H1 (cell line): ENCODE results near the gene DAG1. TPM values are rescaled to one million over a fixed set of nuclear protein-coding genes. Genes with fewer than 3 reads are reported as not detected.

ENCODE experiments used
- CTCF ChIA-PET: fragments of 300-600 bp; sonication (Branson Sonifier 250); formaldehyde crosslinking; loops from one replicate; lab custom pipeline; 2021; ENCODE audit not compliant: partially characterized antibody; lab: Charles Lee
- POLR2A ChIA-PET: fragments of 300-600 bp; sonication (Branson Sonifier 250); formaldehyde crosslinking; loops from one replicate; lab custom pipeline; 2021; ENCODE audit warnings: inconsistent platforms; ENCODE audit not compliant: partially characterized antibody; lab: Charles Lee
- DNase-seq, 2 experiments: peaks; one replicate each; pipeline versions ENCODE4 v3.0.0 to v3.0.0-alpha.2; 2010 to 2022; ENCODE audit warnings: low spot score in 2 of 2, low read depth in 1 of 2, mixed read lengths in 1 of 2
- FAIRE-seq: peaks from 2 replicates; lab custom pipeline; 2011; peaks lifted over from hg19 to GRCh38; lab: Jason Lieb, UNC
- H2AFZ ChIP-seq: 2 replicates; pipeline ENCODE4 v1.8.1; 2012; ENCODE audit warnings: low read length, inconsistent platforms
- H2AK5ac ChIP-seq: 2 replicates; pipeline ENCODE4 v1.6.1; 2013; ENCODE audit warnings: low read depth, low read length
- H2BK120ac ChIP-seq: replicated peaks from 2 replicates; pipeline ENCODE3; 2013; ENCODE audit warnings: low read depth, low read length, inconsistent platforms
- H2BK12ac ChIP-seq: 2 replicates; pipeline ENCODE4 v1.6.1; 2013; ENCODE audit warnings: low read depth, low read length
- H2BK15ac ChIP-seq: 2 replicates; pipeline ENCODE4 v1.6.1; 2013; ENCODE audit warnings: low read length
- H2BK20ac ChIP-seq: 2 replicates; pipeline ENCODE4 v1.6.1; 2013; ENCODE audit warnings: low read length
- H2BK5ac ChIP-seq: 2 replicates; pipeline ENCODE4 v1.6.1; 2013; ENCODE audit warnings: low read depth, low read length
- H3K14ac ChIP-seq: 2 replicates; pipeline ENCODE4 v1.6.1; 2013; ENCODE audit warnings: inconsistent platforms; ENCODE audit not compliant: insufficient read length
- H3K18ac ChIP-seq: 2 replicates; pipeline ENCODE4 v1.6.1; 2013; ENCODE audit warnings: low read length; ENCODE audit errors: extremely low read depth
- H3K23ac ChIP-seq: 2 replicates; pipeline ENCODE4 v1.6.1; 2013; ENCODE audit warnings: inconsistent platforms; ENCODE audit not compliant: insufficient read length
- H3K23me2 ChIP-seq: 2 replicates; pipeline ENCODE4 v1.6.1; 2013; ENCODE audit warnings: low read depth, low read length
- H3K27ac ChIP-seq: 2 replicates; pipeline ENCODE4 v1.6.1; 2011; ENCODE audit warnings: low read depth, low read length, inconsistent platforms
- H3K27me3 ChIP-seq, 4 experiments: replicated peaks in 1 of 4; 1 replicate in 1 of 4; 2 replicates in 3 of 4; pipeline versions ENCODE4 v1.6.1 to v1.8.1; 2011 to 2013; ENCODE audit warnings: low read length in 3 of 4, mild to moderate bottlenecking in 3 of 4, inconsistent platforms in 2 of 4, mixed read lengths in 2 of 4, moderate library complexity in 1 of 4; ENCODE audit not compliant: control insufficient read depth in 3 of 4, insufficient read depth in 3 of 4; ENCODE audit errors: extremely low read depth in 1 of 4
- H3K36me3 ChIP-seq, 4 experiments: 2 replicates each; pipeline versions ENCODE4 v1.6.1 to v1.8.1; 2011 to 2013; ENCODE audit warnings: mild to moderate bottlenecking in 4 of 4, low read length in 3 of 4, moderate library complexity in 2 of 4, control low read depth in 1 of 4, inconsistent platforms in 1 of 4; ENCODE audit not compliant: insufficient read depth in 4 of 4, control insufficient read depth in 2 of 4
- H3K4ac ChIP-seq: replicated peaks from 2 replicates; pipeline ENCODE3; 2013; ENCODE audit warnings: low read length, low read depth, mixed read lengths, inconsistent platforms; ENCODE audit not compliant: insufficient read length
- H3K4me1 ChIP-seq, 4 experiments: replicated peaks in 1 of 4; 1 replicate in 1 of 4; 2 replicates in 3 of 4; pipeline versions ENCODE4 v1.6.1 to v1.8.1; 2011 to 2013; ENCODE audit warnings: low read length in 3 of 4, inconsistent platforms in 2 of 4, mixed read lengths in 1 of 4; ENCODE audit not compliant: insufficient read depth in 4 of 4, control insufficient read depth in 3 of 4
- H3K4me2 ChIP-seq, 2 experiments: 2 replicates each; pipeline versions ENCODE4 v1.6.1 to v1.8.1; 2011 to 2013; ENCODE audit warnings: low read depth in 2 of 2, low read length in 2 of 2, control low read depth in 1 of 2, inconsistent platforms in 1 of 2, mild to moderate bottlenecking in 1 of 2; ENCODE audit not compliant: insufficient read depth in 1 of 2
- H3K4me3 ChIP-seq, 4 experiments: fragments of 200-600, 300-600 bp in 1 of 4; sonication (generic), shearing (Covaris generic), sonication (Bioruptor Twin) in 1 of 4; 2 replicates each; pipeline versions ENCODE4 v1.5.1 to v1.8.1; 2011 to 2016; ENCODE audit warnings: low read length in 4 of 4, low read depth in 3 of 4, control low read depth in 2 of 4, inconsistent platforms in 2 of 4, mild to moderate bottlenecking in 2 of 4, mixed read lengths in 1 of 4, moderate library complexity in 1 of 4; ENCODE audit not compliant: insufficient read depth in 2 of 4; ENCODE audit errors: extremely low read depth in 1 of 4
- H3K56ac ChIP-seq: replicated peaks from 2 replicates; pipeline ENCODE3; 2013; ENCODE audit warnings: low read depth, mild to moderate bottlenecking, mixed read lengths, low read length, inconsistent platforms; ENCODE audit not compliant: insufficient read length
- H3K79me1 ChIP-seq: 2 replicates; pipeline ENCODE4 v1.6.1; 2013; ENCODE audit warnings: low read depth, low read length, control low read depth
- H3K79me2 ChIP-seq, 2 experiments: 2 replicates each; pipeline versions ENCODE4 v1.6.1 to v1.8.1; 2012 to 2013; ENCODE audit warnings: low read length in 2 of 2, mild to moderate bottlenecking in 2 of 2, inconsistent platforms in 1 of 2; ENCODE audit not compliant: insufficient read depth in 2 of 2, control insufficient read depth in 1 of 2
- H3K9ac ChIP-seq, 4 experiments: replicated peaks in 1 of 4; 1 replicate in 1 of 4; 2 replicates in 3 of 4; pipeline versions ENCODE4 v1.6.1 to v1.8.1; 2011 to 2013; ENCODE audit warnings: low read depth in 3 of 4, low read length in 3 of 4, control low read depth in 2 of 4, mild to moderate bottlenecking in 2 of 4, moderate library complexity in 2 of 4, inconsistent platforms in 1 of 4; ENCODE audit errors: extremely low read depth in 1 of 4
- H3K9me3 ChIP-seq, 2 experiments: 2 replicates each; pipeline versions ENCODE4 v1.6.1 to v1.8.1; 2012 to 2013; ENCODE audit warnings: mild to moderate bottlenecking in 2 of 2, moderate library complexity in 2 of 2, control low read depth in 1 of 2, inconsistent platforms in 1 of 2, low read depth in 1 of 2, low read length in 1 of 2, mixed read lengths in 1 of 2; ENCODE audit not compliant: insufficient read depth in 2 of 2
- H4K20me1 ChIP-seq, 2 experiments: replicated peaks in 1 of 2; 2 replicates each; pipeline versions ENCODE3 to v1.8.1; 2011 to 2013; ENCODE audit warnings: inconsistent platforms in 2 of 2, low read length in 2 of 2, mild to moderate bottlenecking in 1 of 2; ENCODE audit not compliant: insufficient read depth in 2 of 2, control insufficient read depth in 1 of 2
- H4K5ac ChIP-seq: 2 replicates; pipeline ENCODE4 v1.6.1; 2013; ENCODE audit warnings: low read length, low read depth, mixed read lengths, inconsistent platforms; ENCODE audit not compliant: insufficient read length
- H4K8ac ChIP-seq: 2 replicates; pipeline ENCODE4 v1.8.0; 2013; ENCODE audit warnings: mild to moderate bottlenecking, moderate library complexity, low read length, inconsistent platforms; ENCODE audit not compliant: insufficient read depth; ENCODE audit errors: extremely low read depth
- H4K91ac ChIP-seq: replicated peaks from 2 replicates; pipeline ENCODE3; 2013; ENCODE audit warnings: low read length, mixed read lengths, inconsistent platforms; ENCODE audit not compliant: insufficient read length
- BCL11A ChIP-seq, 2 experiments: IDR thresholded peaks; one replicate each; pipeline ENCODE4 v1.6.1; 2011; ENCODE audit warnings: low read depth in 2 of 2, low read length in 2 of 2, mild to moderate bottlenecking in 2 of 2
- CEBPB ChIP-seq: IDR thresholded peaks from 2 replicates; pipeline ENCODE4 v1.6.1; 2012; ENCODE audit warnings: low read depth, low read length
- WGBS, 2 experiments: shearing (Covaris generic) in 1 of 2; methylation state at CpG; one replicate each; pipeline versions ENCODE4 v1.1.6 to v1.1.7; 2013 to 2015; ENCODE audit warnings: low lambda C conversion rate in 2 of 2, mixed read lengths in 2 of 2, inconsistent platforms in 1 of 2, low coverage in 1 of 2, missing lambda C conversion rate in 1 of 2; ENCODE audit not compliant: insufficient replicate concordance in 2 of 2, insufficient coverage in 1 of 2, insufficient read length in 1 of 2; ENCODE audit errors: extremely low coverage in 1 of 2, missing lambda C conversion rate in 1 of 2; 5-methylcytosine and 5-hydroxymethylcytosine counted together
- polyA plus RNA-seq, 7 experiments: library from polyadenylated mRNA; depleted of rRNA in 3 of 7; stranded (reverse) in 5 of 7; unstranded in 2 of 7; fragments of >200 nt in 5 of 7; fragments of 200-250 nt in 2 of 7; gene quantifications; 1 replicate in 5 of 7; 2 replicates in 1 of 7; 4 replicates in 1 of 7; pipeline versions ENCODE4 v1.2.1 to v1.2.3, GENCODE V29; 2011 to 2013; ENCODE audit warnings: missing spikeins in 2 of 7, mixed read lengths in 2 of 7
- total RNA-seq: library from RNA; stranded (reverse); fragmentation: NEBNext Ultra II Directional; extraction: Animal tissue kit (Norgen Biotek cat#: 25700); gene quantifications from 2 replicates; pipeline ENCODE4 v1.2.1, GENCODE V29; 2021

Gene DAG1
- total and polyA plus RNA-seq, 2 of the 8 experiments (the other 6 are each of a cell fraction or from before 2014, with no cell fraction given) = 97.5 to 138 TPM

GRCh38 chr3:49553324-49553691 lies 83.2 kb downstream of the DAG1 start:
- FAIRE-seq (no peak), DNase-seq (no peak)
- Histone ChIP-seq H3K9ac (no peak overlapping the region; a peak in 2 of 7 replicates), H3K27me3 (peaks cover 0 to 11% (median 6%) of the 10 kb centered on the region in 4 experiments; a peak in 3 of 7 replicates), H4K8ac (no peak overlapping the region), H2BK20ac (no peak overlapping the region), H3K4ac (no peak overlapping the region), H3K23me2 (peaks cover 12% of the 10 kb centered on the region), H3K23ac (no peak overlapping the region), H3K79me2 (no peaks in the 10 kb centered on the region), H3K14ac (no peak overlapping the region), H3K79me1 (no peaks in the 10 kb centered on the region), H3K36me3 (no peaks in the 10 kb centered on the region), H2AFZ (no peak overlapping the region), H2AK5ac (0 out of 2 replicates have a peak overlapping the region, but pooled peaks have one; percentile 65), H2BK15ac (no peak overlapping the region), H2BK12ac (no peak overlapping the region), H3K9me3 (no peaks in the 10 kb centered on the region), H4K91ac (no peak overlapping the region), H4K20me1 (peaks cover 0 to 5% of the 10 kb centered on the region in 2 experiments), H2BK5ac (no peak overlapping the region), H3K18ac (no peak overlapping the region), H3K4me1 (peaks cover 0 to 14% (median 4%) of the 10 kb centered on the region in 4 experiments; a peak in 5 of 7 replicates), H3K4me3 (peak overlapping the region; percentile 78 to 96 (median 90)), H3K27ac (0 out of 2 replicates have a peak overlapping the region, but pooled peaks have one; percentile 27), H3K56ac (no peak overlapping the region), H4K5ac (no peak overlapping the region), H3K4me2 (peak overlapping the region; percentile 83 to 94), H2BK120ac (no peak overlapping the region)
- CTCF ChIA-PET = interaction anchor here (1.3 to 9.3 kb wide), 4 partner anchors 11 to 148 kb away, joined by 3 to 70 read pairs (median 24); no protein-coding TSS in a partner anchor
- TF ChIP-seq BCL11A (IDR thresholded peaks at IDR 0.05; ENCODE audit: low read depth in 2 of 2, low read length in 2 of 2) (no peak), CEBPB (peak; percentile 92)
- POLR2A ChIA-PET = interaction anchor here (0.6 to 2.2 kb wide), 4 partner anchors 10 to 159 kb away, joined by 3 to 11 read pairs (median 4); no protein-coding TSS in a partner anchor
- WGBS, 2 experiments = 58% methylated on average over 8 of the region's 8 CpGs; no CpG with 5 or more reads in 1 of the 2 experiments
